ENCODE data around the gene ITPRID1.

- no peak for TF ChIP-seq CTCF (IDR thresholded peaks at IDR 0.05 in 8 of 11, conservative IDR thresholded peaks at IDR 0.05 in 3 of 11)
- no peak for TF ChIP-seq POLR2AphosphoS5 (IDR thresholded peaks at IDR 0.05)
These were observed 81.5 kb downstream of the ITPRID1 start for GRCh38 chr7:31595390-31595789.
